ENCODE results near the gene RERG.

Gene RERG

DNA sequence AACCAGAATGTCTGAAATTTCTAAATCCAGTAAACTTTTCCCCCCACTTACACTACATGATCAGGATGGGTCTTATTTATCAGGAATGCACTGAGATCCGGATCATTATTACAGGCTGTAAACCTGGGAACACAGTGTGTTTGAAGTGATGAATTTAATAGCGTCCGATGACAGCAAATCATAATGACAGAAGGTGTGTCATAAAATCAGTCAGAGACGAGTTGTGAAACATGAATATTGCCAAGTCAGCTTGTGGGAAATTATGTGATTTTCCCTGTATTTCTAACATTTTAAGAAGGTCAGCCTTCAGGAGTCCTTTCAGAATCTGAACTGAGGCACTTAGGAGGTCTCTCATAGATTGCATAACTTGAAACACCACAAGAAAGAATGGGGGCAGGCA, 36.7 kb downstream of the RERG start:
- Histone ChIP-seq H3K4me1 (ENCODE audit: control insufficient read depth in 1 of 2, insufficient read depth in 1 of 2, low read depth in 1 of 2, low read length in 1 of 2) (no peaks in the 10 kb centered on the region), H3K27me3 (peaks cover 6% of the 10 kb centered on the region), H3K4me3 (ENCODE audit: low read depth in 1 of 2, low read length in 1 of 2) (no peak overlapping the region), H3K9me3 (no peaks in the 10 kb centered on the region), H3K27ac (no peak overlapping the region), H3K36me3 (no peaks in the 10 kb centered on the region)
- TF ChIP-seq, protein P1, sequence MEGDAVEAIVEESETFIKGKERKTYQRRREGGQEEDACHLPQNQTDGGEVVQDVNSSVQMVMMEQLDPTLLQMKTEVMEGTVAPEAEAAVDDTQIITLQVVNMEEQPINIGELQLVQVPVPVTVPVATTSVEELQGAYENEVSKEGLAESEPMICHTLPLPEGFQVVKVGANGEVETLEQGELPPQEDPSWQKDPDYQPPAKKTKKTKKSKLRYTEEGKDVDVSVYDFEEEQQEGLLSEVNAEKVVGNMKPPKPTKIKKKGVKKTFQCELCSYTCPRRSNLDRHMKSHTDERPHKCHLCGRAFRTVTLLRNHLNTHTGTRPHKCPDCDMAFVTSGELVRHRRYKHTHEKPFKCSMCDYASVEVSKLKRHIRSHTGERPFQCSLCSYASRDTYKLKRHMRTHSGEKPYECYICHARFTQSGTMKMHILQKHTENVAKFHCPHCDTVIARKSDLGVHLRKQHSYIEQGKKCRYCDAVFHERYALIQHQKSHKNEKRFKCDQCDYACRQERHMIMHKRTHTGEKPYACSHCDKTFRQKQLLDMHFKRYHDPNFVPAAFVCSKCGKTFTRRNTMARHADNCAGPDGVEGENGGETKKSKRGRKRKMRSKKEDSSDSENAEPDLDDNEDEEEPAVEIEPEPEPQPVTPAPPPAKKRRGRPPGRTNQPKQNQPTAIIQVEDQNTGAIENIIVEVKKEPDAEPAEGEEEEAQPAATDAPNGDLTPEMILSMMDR (IDR thresholded peaks at IDR 0.05): no peak

DNA sequence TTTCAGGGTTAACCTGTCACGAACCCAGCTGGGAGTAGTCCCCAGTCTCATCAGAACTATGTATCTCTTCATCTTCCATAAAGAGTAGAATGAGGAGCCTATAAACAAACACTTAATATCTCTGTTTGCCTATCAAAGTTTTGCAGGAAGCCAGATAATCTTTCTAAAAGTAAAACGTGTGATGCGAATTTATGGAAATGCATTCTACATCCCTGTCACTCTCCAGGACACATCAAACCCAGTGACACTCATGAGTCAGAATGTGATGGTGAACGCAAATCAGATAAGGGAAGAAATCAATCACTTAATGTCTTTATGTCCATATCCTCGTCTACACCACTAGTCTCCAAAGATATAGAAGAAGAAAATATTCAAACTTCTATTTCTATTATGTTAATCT, 37.4 kb downstream of the RERG start:
- Histone ChIP-seq H3K27ac (no peak overlapping the region), H3K9me3 (no peaks in the 10 kb centered on the region), H3K36me3 (no peaks in the 10 kb centered on the region), H3K27me3 (peaks cover 6% of the 10 kb centered on the region), H3K4me3 (ENCODE audit: low read depth in 1 of 2, low read length in 1 of 2) (no peak overlapping the region), H3K4me1 (ENCODE audit: control insufficient read depth in 1 of 2, insufficient read depth in 1 of 2, low read depth in 1 of 2, low read length in 1 of 2) (no peaks in the 10 kb centered on the region)
- TF ChIP-seq, protein P1 (IDR thresholded peaks at IDR 0.05): no peak

DNA sequence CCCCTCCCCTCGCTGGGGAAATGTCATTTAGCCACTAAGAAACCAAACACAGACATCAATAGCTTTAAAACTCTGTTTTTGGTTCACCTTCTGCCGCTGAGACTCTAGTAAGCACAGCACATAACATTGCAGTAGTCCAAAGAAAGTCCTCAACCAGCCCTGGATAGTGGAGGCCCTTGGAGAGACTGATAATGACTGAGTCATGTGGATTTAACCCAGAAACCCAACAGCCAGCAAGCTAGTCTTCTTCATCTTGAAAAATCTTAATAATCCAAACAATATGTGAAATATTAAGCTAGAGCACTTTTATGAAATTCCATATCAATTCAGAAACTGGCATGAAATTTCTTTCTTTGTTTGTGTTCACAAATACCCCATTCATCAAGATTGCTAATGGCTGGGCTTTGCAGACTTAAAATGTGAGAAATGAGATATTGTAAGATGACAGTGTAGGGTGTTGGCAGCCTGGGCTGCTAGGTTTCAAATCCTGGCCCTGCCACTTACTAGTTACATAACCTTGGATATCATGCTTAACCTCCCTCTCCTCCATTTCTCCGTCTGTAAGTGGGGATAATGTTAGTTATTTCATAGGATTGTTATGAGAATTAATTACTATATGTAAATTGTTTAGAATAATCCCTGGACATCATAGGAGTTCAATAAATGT, 40.1 kb downstream of the RERG start:
- Histone ChIP-seq H3K4me3 (ENCODE audit: low read depth in 1 of 2, low read length in 1 of 2) (no peak overlapping the region), H3K27me3 (peaks cover 6% of the 10 kb centered on the region), H3K4me1 (ENCODE audit: control insufficient read depth in 1 of 2, insufficient read depth in 1 of 2, low read depth in 1 of 2, low read length in 1 of 2) (no peaks in the 10 kb centered on the region), H3K27ac (no peak overlapping the region), H3K9me3 (no peaks in the 10 kb centered on the region), H3K36me3 (no peaks in the 10 kb centered on the region)
- TF ChIP-seq, protein P1 (IDR thresholded peaks at IDR 0.05): no peak

DNA sequence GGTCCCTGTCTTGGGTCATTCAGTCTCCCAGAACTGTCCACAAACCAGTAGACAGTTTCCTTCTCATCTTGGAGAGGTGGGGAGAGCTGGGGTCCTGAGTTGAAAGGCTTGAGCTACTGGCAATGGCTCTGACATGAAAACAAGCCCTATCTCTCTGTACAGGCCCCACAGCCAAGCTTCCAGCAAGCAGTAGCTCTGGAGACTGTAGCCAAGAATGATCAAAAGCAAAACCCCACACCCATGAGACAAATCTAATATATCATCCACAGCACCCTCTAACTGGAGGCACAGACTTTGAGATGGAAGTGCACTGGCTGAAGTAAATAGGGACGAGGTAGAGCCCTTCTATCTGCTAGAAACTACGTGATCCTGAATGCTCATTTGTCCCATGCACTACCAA, 40.9 kb downstream of the RERG start:
- TF ChIP-seq, protein P1 (IDR thresholded peaks at IDR 0.05): no peak
- Histone ChIP-seq H3K27ac (no peak overlapping the region), H3K4me3 (ENCODE audit: low read depth in 1 of 2, low read length in 1 of 2) (no peak overlapping the region)

DNA sequence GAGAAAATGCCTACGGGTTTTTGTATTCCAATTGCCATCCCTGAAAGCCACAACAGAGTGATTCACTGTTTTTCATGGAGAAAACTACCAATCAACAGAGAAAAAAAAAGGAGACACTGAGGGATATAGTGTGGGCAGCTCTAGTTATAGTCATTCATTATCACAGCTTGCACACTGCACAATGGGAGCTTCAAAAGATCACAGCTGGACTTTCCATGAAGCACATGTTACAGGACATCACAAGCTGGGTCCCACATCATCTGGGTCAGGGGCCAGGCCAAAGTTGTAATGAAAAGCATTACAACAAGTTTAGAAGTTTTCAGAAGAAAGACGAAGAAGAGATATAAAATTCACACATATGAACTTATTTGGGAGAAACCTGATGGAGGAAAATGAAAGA, 41.5 kb downstream of the RERG start:
- H3K9me3 ChIP-seq: no peaks in the 10 kb centered on the region
- no peak overlapping the region for H3K27ac ChIP-seq
- TF ChIP-seq, protein P1 (IDR thresholded peaks at IDR 0.05): no peak
- no peak overlapping the region for H3K4me3 ChIP-seq (ENCODE audit: low read depth in 1 of 2, low read length in 1 of 2)
- peaks cover 6% of the 10 kb centered on the region for H3K27me3 ChIP-seq
- H3K36me3 ChIP-seq: no peaks in the 10 kb centered on the region
- no peaks in the 10 kb centered on the region for H3K4me1 ChIP-seq (ENCODE audit: control insufficient read depth in 1 of 2, insufficient read depth in 1 of 2, low read depth in 1 of 2, low read length in 1 of 2)

More for the DNA sequence above, 40.9 kb downstream of the RERG start:
- Histone ChIP-seq H3K36me3 (no peaks in the 10 kb centered on the region), H3K4me1 (ENCODE audit: control insufficient read depth in 1 of 2, insufficient read depth in 1 of 2, low read depth in 1 of 2, low read length in 1 of 2) (no peaks in the 10 kb centered on the region), H3K9me3 (no peaks in the 10 kb centered on the region), H3K27me3 (peaks cover 6% of the 10 kb centered on the region)

Data from neutrophil (primary cell).